Embryonic facial prominence (tissue), 1 donor: Measurements from ENCODE around the gene ZNF679.
"Not testable (repeated sequence)": the region's sequence is repeated elsewhere in the genome, so short reads cannot be mapped to it uniquely, and the experiment has no call there.

Experiments used
- DNase-seq: peaks from one replicate; pipeline ENCODE4 v3.0.0-alpha.2; 2016; ENCODE audit errors: extremely low spot score

ZNF679 gene

DNA sequence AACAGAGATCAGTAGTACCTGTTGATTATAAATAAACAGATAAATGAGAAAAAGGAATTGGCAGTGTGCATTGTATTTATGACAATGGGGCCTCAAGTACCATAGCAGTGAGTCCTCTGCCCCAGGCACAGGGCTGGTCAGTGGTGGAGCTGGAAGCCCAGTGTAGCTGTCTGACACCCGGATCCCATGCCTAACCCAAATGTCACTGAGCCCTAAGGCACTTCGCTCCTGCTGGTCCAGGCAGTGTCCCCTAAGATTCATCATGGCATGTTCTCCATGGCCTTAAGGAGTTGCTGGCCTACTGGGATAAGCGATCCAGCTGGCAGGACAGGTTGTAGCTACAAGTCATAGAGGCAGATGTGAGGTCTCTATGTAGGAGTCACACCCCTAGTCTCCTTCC lies 82.2 kb downstream of the ZNF679 start:
- DNase-seq: no peak

DNA sequence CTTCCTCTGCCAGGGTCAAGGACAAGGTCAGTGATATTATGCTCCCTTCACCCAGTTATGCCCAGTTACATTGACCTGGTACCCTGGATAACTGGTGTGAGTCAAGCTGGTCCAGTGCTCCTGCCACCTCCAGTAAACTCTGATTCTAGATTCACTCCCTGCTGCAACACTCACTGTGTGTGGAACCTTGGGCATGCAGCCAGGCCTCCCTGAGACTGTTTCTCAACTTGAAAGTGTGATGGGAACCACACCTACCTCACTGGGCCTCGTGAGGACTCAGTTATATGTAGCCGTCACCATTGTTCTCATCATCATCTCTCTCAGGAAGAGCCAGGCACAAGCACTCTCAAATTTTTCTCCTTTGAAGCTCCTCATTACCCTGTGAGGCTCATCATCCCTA lies 84.6 kb downstream of the ZNF679 start:
- DNase-seq: no peak

DNA sequence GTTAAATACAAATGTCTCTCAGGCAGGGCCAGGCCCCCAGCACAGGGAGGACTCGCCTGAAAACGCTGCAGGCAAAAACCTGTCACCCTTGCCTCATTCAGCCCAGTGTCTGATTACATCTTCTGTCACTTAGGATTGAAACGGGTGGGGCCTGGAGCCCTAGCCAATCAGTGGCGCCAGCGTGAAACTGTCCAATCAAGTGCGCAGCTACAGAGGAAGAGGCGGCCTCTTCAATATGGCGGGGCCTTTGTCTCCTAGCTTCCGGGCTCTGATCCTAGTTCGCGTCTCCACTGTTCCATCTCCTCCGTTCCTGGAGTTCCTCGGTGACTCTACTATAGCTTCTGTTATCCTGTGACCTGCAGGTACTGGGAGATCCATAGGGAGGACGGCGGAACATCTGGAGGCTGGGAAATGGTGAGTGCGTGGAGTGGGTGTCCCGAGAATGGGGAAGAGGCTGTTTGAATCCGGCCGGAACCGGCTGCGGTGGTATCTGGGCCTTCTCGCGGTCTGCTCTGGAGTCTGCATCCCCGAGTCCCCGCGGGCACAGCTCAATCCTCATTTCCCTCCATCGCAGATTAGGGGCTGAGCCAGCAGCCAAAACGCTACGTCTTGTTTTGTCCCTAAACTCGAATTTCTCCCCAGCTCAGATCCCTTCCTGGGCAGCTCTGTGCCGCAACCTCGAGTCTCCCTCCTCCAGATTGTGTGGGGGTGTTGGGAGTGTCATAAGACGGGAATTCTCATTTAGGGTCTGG lies 85.6 kb downstream of the ZNF679 start, which contains the start of gene ZNF736:
Gene ZNF736 (plus strand): TSS at position 222 of the 752 bp plus-strand sequence. CDS start 190 bp downstream, at position 412.
- DNase-seq: peak; percentile 89

DNA sequence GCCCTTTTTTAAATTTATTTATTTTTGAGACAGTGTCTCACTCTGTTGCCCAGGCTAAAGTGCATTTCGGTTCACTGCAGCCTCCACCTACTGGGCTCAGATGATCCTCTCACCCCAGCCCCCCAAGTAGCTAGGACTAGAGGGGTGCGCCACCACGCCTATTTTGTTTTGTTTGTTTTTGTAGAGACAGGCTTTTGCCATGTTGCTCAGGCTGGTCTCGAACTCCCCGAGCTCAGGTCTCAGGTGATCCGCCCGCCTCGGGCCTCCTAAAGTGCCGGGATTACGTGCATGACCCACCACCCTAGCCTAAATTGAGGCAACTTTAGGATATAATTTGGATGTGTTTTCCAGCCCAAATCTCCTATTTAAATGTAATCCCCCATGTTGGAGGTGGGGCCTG lies 86.3 kb downstream of the ZNF679 start:
- DNase-seq: no peak

DNA sequence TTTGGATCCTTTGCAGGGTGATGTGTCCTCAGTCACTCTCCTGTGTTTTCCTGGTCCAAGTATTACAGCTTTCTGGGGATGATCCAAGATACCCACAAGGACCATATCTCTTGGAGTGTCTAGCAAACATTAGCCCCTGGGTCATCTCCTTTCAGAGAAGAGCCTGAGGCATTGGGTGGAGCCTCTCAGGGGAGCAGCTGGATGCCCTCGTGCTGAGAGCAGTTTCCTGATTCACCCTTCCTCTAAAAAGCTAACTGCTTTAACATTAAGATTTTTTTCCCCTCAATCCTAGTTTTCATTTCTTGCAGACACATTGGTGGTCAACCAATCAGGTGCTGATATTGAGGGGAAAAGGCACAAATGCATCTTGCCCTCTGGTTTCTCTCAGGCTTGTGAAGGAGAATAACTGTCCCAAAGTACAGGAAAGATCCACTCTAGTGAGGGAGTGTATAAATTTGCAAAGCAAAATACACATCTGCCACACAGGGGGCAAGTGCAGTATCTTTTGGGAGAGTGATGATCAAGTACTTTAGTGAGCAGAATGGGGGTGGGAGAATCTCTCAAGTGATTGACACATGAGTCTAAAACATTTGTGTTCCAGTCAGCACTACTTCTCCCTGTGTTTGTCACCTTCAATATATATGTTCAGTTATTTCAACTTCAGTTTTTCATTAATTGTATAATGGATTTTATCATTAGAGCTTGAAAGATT lies 87.9 kb downstream of the ZNF679 start:
- not testable (repeated sequence) for DNase-seq
